GM12892 (cell line): ENCODE measurements around the gene PRTG.
A peak's percentile ranks its signal among the peaks of the same experiment; 100 is the strongest.
"Not testable (repeated sequence)": the region's sequence is repeated elsewhere in the genome, so short reads cannot be mapped to it uniquely, and the experiment has no call there.

ENCODE experiments used
- DNase-seq: peaks from one replicate; pipeline ENCODE4 v3.0.0; 2011; ENCODE audit not compliant: insufficient read length
- FAIRE-seq: peaks from 2 replicates; lab custom pipeline; 2011; peaks lifted over from hg19 to GRCh38; lab: Jason Lieb, UNC
- POLR2A ChIP-seq: IDR thresholded peaks from 2 replicates; pipeline ENCODE4 v1.6.1; 2011; ENCODE audit warnings: low read depth, low read length, control low read depth
- POLR2AphosphoS5 ChIP-seq: IDR thresholded peaks from 2 replicates; pipeline ENCODE4 v1.6.1; 2011; ENCODE audit warnings: low read depth, low read length, control low read depth
- TAF1 ChIP-seq: IDR thresholded peaks from 2 replicates; pipeline ENCODE4 v1.6.1; 2011; ENCODE audit warnings: low read depth, mild to moderate bottlenecking, control low read depth, low read length, borderline replicate concordance

Gene PRTG

DNA sequence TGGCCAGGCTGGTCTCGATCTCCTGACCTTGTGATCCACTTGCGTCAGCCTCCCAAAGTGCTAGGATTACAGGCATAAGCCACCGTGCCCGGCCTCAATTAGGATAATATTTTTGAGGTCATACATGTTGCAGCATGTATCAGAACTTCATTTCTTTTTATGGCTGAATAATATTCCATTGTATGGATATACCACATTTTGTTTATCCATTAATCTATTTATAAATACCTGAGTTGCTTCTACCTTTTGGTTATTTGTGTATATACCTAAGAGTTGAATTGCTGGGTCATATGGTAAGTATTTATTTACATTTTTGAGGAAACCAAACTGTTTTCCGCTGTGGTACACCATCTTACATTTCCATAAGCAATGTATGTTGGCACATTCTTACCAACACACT lies 136.7 kb downstream of the PRTG start:
- no peak for TF ChIP-seq POLR2A
- no peak for TF ChIP-seq TAF1
- TF ChIP-seq POLR2AphosphoS5 = no peak
- FAIRE-seq (no peak), DNase-seq (no peak)

DNA sequence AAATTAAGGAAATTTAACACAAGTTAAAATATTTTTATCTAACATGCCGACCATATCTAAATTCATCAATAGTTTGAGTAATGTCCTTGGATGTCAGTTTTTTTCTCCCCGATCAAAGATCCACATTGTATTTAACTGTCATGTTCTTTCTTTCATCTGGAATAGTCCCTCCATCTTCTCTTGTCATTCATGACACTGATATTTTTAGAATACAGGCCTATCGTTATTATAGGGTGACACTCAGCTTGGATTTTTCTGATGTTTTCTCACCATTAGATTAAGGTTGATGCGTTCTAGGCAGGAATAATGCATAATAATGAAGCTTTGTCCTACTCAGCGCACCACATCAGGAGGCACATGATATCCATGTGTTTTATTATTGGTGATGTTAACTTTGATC lies 141.6 kb downstream of the PRTG start:
- no peak for DNase-seq
- TF ChIP-seq POLR2AphosphoS5 = no peak
- TF ChIP-seq TAF1 = no peak
- TF ChIP-seq POLR2A = no peak
- no peak for FAIRE-seq

DNA sequence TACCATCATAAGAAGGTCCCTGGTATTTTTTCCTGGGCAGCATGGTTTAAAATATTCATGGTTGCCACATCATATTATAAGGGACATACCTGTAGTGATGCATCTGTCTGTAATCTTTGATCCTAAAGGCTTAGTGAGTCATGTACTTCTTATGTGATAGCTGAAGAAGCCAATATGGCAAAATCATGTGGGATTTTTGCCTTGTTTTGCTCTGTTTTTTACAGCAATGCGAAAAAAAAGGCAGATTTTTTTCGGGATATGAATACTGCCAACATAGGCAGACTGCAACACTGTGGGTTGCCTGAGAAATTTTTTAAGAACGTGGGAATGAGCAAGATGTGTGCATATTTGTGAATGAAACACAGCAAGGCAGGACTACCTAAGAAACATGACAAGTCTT lies 143.5 kb downstream of the PRTG start:
- no peak for FAIRE-seq
- no peak for DNase-seq
- TF ChIP-seq POLR2AphosphoS5 (no peak), TAF1 (no peak), POLR2A (no peak)

DNA sequence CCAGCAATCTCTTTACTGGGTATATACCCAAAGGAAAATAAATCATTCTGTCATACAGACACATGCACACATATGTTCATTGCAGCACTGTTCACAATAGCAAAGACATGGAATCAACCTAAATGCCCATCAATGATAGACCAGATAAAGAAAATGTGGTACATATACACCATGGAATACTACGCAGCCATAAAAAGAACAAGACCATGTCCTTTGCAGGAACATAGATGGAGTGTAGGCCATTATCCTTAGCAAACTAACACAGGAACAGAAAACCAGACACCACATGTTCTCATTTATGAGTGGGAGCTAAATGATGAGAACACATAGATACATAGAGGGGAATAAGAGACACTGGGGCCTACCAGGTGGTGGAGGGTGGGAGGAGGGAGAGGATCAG lies 149.9 kb downstream of the PRTG start:
- DNase-seq, FAIRE-seq: not testable (repeated sequence)

DNA sequence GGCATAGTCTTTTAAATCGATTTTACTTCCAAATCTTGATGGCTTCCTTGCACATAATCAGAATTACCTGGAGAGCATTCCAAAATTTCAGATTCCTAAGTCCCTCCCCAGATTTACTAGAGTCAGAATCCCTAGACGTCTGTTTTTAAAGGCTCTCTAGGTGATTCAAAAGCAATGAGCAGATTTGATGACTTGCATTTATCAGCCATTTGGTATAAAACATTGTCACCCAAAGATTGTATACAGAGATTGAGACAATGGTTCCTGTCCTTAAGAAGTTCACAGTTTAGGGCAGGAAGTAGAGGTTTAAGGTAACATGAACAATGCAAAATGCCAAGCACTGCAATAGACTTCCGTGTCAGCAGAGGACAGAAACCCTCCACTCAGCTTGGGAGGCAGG lies 152.2 kb downstream of the PRTG start:
- no peak for DNase-seq
- FAIRE-seq = no peak
- no peak for TF ChIP-seq POLR2AphosphoS5
- TF ChIP-seq TAF1 = no peak
- no peak for TF ChIP-seq POLR2A

DNA sequence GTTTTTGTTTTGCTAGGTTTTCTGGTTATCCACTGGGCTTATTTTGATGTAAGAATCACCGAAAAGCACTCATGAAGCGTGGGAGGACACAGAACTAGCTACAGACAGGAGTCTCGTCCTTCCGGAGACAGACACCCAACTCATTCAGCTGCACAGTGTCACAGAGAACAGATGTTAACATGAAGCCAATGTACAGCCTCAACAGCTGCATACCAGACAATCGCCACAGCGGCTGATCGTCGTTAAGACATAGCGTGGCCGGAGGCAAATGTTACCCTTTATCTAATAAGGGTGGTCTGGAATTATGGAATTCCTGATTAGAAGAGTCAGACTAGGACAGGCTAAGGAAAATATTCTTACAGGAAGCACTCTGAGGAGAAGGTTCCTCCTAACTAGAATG lies 153.7 kb downstream of the PRTG start:
- no peak for DNase-seq
- TF ChIP-seq POLR2A (no peak), TAF1 (no peak), POLR2AphosphoS5 (no peak)
- FAIRE-seq = no peak

DNA sequence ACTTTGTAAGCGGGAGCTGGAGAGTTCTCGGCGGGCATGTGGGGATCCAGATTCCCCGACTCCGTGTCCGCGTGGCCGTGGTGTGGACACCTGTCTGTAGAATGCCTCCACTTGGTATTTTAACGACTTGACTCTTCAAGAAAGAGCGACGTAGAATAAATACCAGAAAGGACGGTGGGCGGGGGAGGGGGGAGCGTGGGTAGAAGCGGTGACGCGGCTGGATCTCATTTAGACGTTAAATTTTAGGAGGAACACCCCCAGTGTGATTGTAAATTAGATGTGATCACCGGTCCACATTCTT lies 154.2 kb downstream of the PRTG start:
- FAIRE-seq (no peak), DNase-seq (no peak)
- TF ChIP-seq TAF1 (no peak), POLR2A (no peak), POLR2AphosphoS5 (no peak)

DNA sequence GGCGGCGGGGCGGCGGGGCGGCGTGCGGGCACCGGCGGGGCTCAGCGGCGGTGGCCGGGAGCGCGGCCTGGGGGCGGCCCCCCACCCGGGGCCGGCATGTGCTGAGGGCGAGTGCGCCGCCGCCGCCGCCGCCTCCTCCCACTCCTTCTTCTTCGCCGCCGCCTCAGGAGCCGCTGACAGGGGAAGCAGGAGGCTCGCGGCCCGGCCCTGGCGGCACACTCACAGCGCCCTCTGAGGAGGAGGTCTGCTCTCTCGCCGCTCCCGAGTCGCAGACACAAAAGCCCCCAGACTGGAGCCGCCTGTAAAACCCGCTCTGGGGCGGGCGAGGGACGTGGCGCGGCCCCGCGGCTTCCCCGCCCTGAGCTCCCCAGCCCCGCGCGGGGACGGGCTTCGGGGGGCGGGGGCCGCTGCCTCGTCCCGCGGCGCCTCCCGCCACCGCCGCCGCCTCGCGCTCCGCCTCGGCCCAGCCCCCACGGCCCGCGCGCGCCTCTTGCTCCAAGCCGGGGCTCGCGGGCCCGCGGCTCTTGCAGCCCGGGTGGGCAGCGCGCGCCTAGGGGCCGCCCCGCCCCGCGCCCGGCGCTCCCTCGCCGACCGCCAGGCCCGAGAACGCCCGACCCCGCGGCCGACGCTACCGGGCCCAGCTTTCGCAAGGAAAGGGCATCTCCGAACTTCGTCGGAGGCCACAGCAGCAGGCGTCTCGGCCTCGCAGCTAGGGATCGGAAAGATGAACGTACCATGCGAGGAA lies 154.7 kb downstream of the PRTG start, which contains the start of gene PYGO1:
TSS of gene PYGO1 (minus strand) at position 276 of the 745 bp plus-strand sequence. CDS start 462 bp downstream, outside the sequence.
- TF ChIP-seq POLR2AphosphoS5 (no peak), TAF1 (no peak), POLR2A (no peak)
- FAIRE-seq = no peak
- peak; percentile 46 for DNase-seq

DNA sequence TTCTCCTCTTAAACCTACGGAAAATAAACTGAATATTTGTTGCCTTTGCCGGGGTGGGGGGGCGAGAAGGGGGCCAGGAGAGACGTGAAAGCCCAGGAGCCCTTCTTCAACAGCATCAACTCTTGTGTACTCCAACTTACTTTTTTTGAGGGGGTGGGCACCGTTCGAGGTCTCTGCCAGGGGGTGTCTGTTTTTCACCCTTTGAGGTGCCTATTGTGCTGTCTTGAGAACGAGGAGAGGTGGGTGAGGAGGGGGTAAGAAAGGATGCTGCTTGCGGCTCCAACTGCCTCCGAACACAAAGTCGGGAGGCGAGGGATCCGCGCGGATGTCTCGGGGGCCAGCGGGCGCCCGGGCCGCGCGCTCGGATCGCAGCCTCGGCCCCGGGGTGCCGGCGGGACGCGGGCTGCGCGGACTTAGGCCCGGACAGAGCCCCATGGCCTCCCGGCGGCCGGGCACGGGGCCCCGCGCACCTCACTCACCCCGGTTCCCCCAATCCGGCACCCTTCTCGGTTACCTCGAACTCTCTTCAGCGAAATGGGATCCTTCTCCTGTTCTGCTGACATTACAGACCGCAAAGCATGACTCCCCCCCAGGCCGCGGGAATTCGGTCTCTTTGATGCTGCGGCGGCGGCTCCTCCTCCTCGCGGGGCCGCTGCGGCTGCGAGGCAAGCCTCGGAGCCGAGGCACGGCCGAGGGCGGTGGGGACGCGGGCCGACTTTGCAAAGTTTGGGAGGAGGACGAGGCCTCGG lies 155.5 kb downstream of the PRTG start:
- no peak for TF ChIP-seq POLR2A
- no peak for TF ChIP-seq TAF1
- TF ChIP-seq POLR2AphosphoS5 = no peak
- no peak for FAIRE-seq
- DNase-seq = peak; percentile 31

DNA sequence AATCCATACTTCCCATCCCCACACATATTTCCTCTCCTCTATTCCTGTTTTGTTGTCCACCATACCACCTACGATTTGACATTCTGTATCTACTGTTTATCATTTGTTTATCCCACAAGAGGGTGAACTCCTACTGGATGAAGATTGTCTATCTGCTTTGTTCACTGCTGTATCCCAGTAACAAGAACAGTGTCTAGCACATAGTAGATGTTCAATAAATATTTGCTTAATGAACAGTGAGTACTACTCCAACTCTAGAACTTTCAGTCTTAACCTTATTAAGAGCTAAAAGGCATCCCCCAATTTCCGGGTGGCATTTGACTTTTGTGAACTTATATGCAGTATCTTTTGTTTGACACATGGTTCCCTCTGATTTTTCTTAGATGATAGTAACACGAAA lies 156.1 kb downstream of the PRTG start:
- TF ChIP-seq POLR2AphosphoS5 (no peak), TAF1 (no peak), POLR2A (no peak)
- DNase-seq = no peak
- FAIRE-seq = no peak

DNA sequence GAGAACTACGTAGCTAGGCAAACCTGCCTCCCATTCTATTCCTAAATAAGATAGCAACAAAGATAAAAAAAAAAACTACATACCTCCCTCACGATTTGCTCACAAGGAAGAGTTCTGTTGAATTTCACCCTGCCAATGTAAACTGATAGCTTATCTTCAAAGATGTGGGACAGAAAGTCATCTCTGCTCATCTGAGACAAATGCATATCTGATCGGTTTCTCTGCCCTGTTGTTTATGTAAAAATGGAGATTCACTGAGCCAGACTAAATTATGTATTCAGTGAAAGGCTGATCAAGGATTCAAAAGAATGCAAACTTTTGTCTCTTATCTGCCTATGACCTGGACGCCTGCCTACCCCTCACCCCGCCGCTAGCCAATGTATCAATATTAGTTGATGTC lies 166.0 kb downstream of the PRTG start:
- DNase-seq = no peak
- FAIRE-seq = no peak

DNA sequence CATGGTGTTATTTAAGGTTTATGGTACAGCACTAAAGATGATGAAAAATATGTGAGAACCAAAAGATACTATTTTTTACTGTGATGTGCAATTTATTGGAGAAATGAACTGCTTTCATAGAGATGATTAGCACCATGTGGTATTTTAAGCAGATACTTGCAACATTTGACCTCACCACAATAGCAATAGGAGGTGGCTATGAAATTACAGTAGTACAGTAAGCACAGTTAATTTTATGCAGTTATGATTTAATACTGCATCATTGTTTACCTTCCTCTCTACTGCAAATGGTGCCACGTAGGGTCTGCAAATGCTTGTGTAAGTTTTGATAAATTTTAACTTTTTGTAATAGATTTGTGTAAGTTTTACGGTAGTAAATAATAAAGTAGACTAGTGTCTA lies 168.9 kb downstream of the PRTG start:
- FAIRE-seq (no peak), DNase-seq (no peak)
- TF ChIP-seq TAF1 (no peak), POLR2A (no peak), POLR2AphosphoS5 (no peak)

More for the DNA sequence above, 166.0 kb downstream of the PRTG start:
- TF ChIP-seq POLR2A (no peak), TAF1 (no peak), POLR2AphosphoS5 (no peak)
